GM23338 (cell line): ENCODE data around the gene SMURF1. TPM values are rescaled to one million over a fixed set of nuclear protein-coding genes. Genes with fewer than 3 reads are reported as not detected.

Experiments
- ATAC-seq: fragments of 200-7000 bp; cut with Tn5 transposase; 3 replicates; pipeline ENCODE4 v1.9.1; 2020
- DNase-seq: peaks from one replicate; pipeline ENCODE4 v3.0.0-alpha.2; 2015; ENCODE audit warnings: low spot score
- H2AFZ ChIP-seq: fragments of 200-600 bp; sonication (generic); 2 replicates; pipeline ENCODE4 v1.8.0; 2016; ENCODE audit warnings: antibody characterized with exemption, mild to moderate bottlenecking, moderate library complexity
- H3F3A ChIP-seq: fragments of 200-600 bp; sonication (generic); replicated peaks from 2 replicates; pipeline ENCODE4 v1.8.0; 2017; ENCODE audit warnings: antibody characterized with exemption, mixed run types, low read depth
- H3K27ac ChIP-seq: fragments of 200-600 bp; sonication (generic); 2 replicates; pipeline ENCODE4 v1.6.1; 2016; ENCODE audit warnings: low read depth
- H3K27me3 ChIP-seq: fragments of 200-600 bp; sonication (generic); 2 replicates; pipeline ENCODE4 v1.8.0; 2016; ENCODE audit warnings: mild to moderate bottlenecking, mixed run types, moderate library complexity; ENCODE audit not compliant: insufficient read depth
- H3K36me3 ChIP-seq: fragments of 200-600 bp; sonication (generic); 2 replicates; pipeline ENCODE4 v1.8.0; 2016; ENCODE audit warnings: mild to moderate bottlenecking; ENCODE audit not compliant: insufficient read depth
- H3K4me1 ChIP-seq: fragments of 200-600 bp; sonication (generic); 2 replicates; pipeline ENCODE4 v1.8.0; 2016; ENCODE audit warnings: mild to moderate bottlenecking, moderate library complexity; ENCODE audit not compliant: insufficient read depth
- H3K4me2 ChIP-seq: fragments of 200-600 bp; sonication (generic); 2 replicates; pipeline ENCODE4 v1.7.1; 2017; ENCODE audit warnings: mixed run types
- H3K4me3 ChIP-seq: fragments of 200-600 bp; sonication (generic); 2 replicates; pipeline ENCODE4 v1.6.1; 2016; ENCODE audit warnings: mixed run types
- H3K79me2 ChIP-seq: fragments of 200-600 bp; sonication (generic); replicated peaks from 2 replicates; pipeline ENCODE4 v1.8.0; 2017; ENCODE audit warnings: mild to moderate bottlenecking; ENCODE audit not compliant: insufficient read depth
- H3K9me2 ChIP-seq: fragments of 200-600 bp; sonication (generic); 2 replicates; pipeline ENCODE4 v1.8.0; 2017; ENCODE audit not compliant: insufficient read depth
- H4K20me1 ChIP-seq: fragments of 200-600 bp; sonication (generic); replicated peaks from 2 replicates; pipeline ENCODE4 v1.8.0; 2017; ENCODE audit warnings: mild to moderate bottlenecking; ENCODE audit not compliant: insufficient read depth
- H3K27ac Mint-ChIP-seq: 2 replicates; pipeline ENCODE4 v1.8.0; 2020; ENCODE audit warnings: inconsistent platforms, mild to moderate bottlenecking, moderate library complexity, mixed read lengths
- H3K27me3 Mint-ChIP-seq: 3 replicates; pipeline ENCODE4 v1.8.0; 2022; ENCODE audit warnings: low read depth, mild to moderate bottlenecking, moderate library complexity, mixed read lengths, inconsistent platforms; ENCODE audit not compliant: insufficient read depth, poor library complexity
- H3K36me3 Mint-ChIP-seq: 3 replicates; pipeline ENCODE4 v1.8.0; 2021; ENCODE audit warnings: low read depth, mild to moderate bottlenecking, inconsistent platforms, moderate library complexity, mixed read lengths
- H3K4me1 Mint-ChIP-seq: 3 replicates; pipeline ENCODE4 v1.8.0; 2020; ENCODE audit warnings: mild to moderate bottlenecking, inconsistent platforms, mixed read lengths
- H3K4me3 Mint-ChIP-seq: 3 replicates; pipeline ENCODE4 v1.8.0; 2021; ENCODE audit warnings: moderate library complexity, mild to moderate bottlenecking, inconsistent platforms, mixed read lengths
- H3K9me3 Mint-ChIP-seq: 3 replicates; pipeline ENCODE4 v1.8.0; 2020; ENCODE audit warnings: moderate library complexity, mild to moderate bottlenecking, inconsistent platforms, mixed read lengths
- CREB1 ChIP-seq: fragments of 250-450 bp; sonication (Bioruptor Pico); IDR thresholded peaks from 2 replicates; pipeline ENCODE4 v1.5.0; 2020; ENCODE audit warnings: low read depth, mild to moderate bottlenecking, moderate library complexity
- polyA plus RNA-seq: library from polyadenylated mRNA; unstranded; fragments of >200 nt; fragmentation: Nextera tagmentation; extraction: Ambion mirVana; gene quantifications from 2 replicates; pipeline ENCODE4 v1.2.1, GENCODE V29; 2016
- total RNA-seq: library from RNA; depleted of rRNA; stranded (reverse); fragments of >200 nt; shearing (Covaris generic); gene quantifications from 2 replicates; pipeline ENCODE4 v1.2.3, GENCODE V29; 2014
- TF ChIP-seq, protein P1 (sequence below), 2 experiments: fragments of 200-600 bp in 1 of 2; sonication (generic) in 1 of 2; conservative IDR thresholded peaks; 2 replicates each; pipeline versions ENCODE4 v1.5.1 to v1.6.1; 2016 to 2017; ENCODE audit warnings: antibody characterized with exemption in 2 of 2, low read depth in 2 of 2, mild to moderate bottlenecking in 2 of 2, moderate library complexity in 1 of 2
- TF ChIP-seq, protein P2 (sequence below): IDR thresholded peaks from one replicate; pipeline ENCODE4 v1.6.1; 2018; ENCODE audit warnings: antibody characterized with exemption; ENCODE audit not compliant: unreplicated experiment

Gene SMURF1
- total and polyA plus RNA-seq, 2 experiments from 2014 or later = 5.8 to 23.9 TPM

- ATAC-seq (peak; percentile 32; the same call in 1 of the 3 replicates), DNase-seq (peak; percentile 47)
- H2AFZ ChIP-seq = no peak overlapping the region
- H3F3A ChIP-seq = no peaks in the 10 kb centered on the region
- H3K27me3 ChIP-seq = no peaks in the 10 kb centered on the region
- H3K9me2 ChIP-seq = no peaks in the 10 kb centered on the region
- peaks cover 73% of the 10 kb centered on the region for H3K36me3 Mint-ChIP-seq
- H3K4me3 Mint-ChIP-seq = no peak overlapping the region
- H3K4me1 ChIP-seq = no peaks in the 10 kb centered on the region
- H3K4me2 ChIP-seq = no peak overlapping the region
- H3K27me3 Mint-ChIP-seq = peaks cover 10% of the 10 kb centered on the region
- H3K27ac Mint-ChIP-seq = no peak overlapping the region
- no peaks in the 10 kb centered on the region for H3K79me2 ChIP-seq
- peaks cover 24% of the 10 kb centered on the region for H3K36me3 ChIP-seq
- H4K20me1 ChIP-seq = peaks cover 14% of the 10 kb centered on the region
- H3K4me3 ChIP-seq = no peak overlapping the region
- no peaks in the 10 kb centered on the region for H3K9me3 Mint-ChIP-seq
- TF ChIP-seq CREB1 (CRISPR knock-in tag) = no peak
- TF ChIP-seq, protein P1, sequence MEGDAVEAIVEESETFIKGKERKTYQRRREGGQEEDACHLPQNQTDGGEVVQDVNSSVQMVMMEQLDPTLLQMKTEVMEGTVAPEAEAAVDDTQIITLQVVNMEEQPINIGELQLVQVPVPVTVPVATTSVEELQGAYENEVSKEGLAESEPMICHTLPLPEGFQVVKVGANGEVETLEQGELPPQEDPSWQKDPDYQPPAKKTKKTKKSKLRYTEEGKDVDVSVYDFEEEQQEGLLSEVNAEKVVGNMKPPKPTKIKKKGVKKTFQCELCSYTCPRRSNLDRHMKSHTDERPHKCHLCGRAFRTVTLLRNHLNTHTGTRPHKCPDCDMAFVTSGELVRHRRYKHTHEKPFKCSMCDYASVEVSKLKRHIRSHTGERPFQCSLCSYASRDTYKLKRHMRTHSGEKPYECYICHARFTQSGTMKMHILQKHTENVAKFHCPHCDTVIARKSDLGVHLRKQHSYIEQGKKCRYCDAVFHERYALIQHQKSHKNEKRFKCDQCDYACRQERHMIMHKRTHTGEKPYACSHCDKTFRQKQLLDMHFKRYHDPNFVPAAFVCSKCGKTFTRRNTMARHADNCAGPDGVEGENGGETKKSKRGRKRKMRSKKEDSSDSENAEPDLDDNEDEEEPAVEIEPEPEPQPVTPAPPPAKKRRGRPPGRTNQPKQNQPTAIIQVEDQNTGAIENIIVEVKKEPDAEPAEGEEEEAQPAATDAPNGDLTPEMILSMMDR (conservative IDR thresholded peaks at IDR 0.05; ENCODE audit: low read depth in 2 of 2) = peak; percentile 44 to 49
- H3K4me1 Mint-ChIP-seq = no peaks in the 10 kb centered on the region
- H3K27ac ChIP-seq = no peak overlapping the region
Observed at GRCh38 chr7:98993024-98993897, 150.6 kb downstream of the SMURF1 start.

DNA sequence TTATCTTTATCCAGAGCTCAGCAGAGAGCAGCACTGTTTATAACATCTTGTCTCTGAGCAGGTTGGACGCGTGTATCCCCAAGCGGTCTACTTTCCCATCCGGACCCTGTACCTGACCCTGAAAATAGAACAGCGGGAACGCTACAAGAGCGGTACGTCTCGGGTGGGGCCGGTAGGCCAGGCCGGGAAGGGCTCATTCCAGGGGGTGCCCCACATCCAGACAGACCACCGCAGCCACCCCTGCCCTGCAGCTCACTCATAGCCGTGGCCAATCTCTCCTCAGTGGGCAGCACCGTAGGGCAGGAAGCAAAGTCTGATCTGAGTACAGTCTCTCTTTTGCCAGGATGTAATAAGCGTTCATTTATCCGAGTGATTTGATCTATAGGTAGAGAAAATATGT lies 151.8 kb downstream of the SMURF1 start:
- no peaks in the 10 kb centered on the region for H3F3A ChIP-seq
- Mint-ChIP-seq H3K4me3 (no peak overlapping the region), H3K36me3 (peaks cover 83% of the 10 kb centered on the region), H3K4me1 (no peaks in the 10 kb centered on the region), H3K27ac (no peak overlapping the region), H3K27me3 (peaks cover 14% of the 10 kb centered on the region), H3K9me3 (no peaks in the 10 kb centered on the region)
- H3K27me3 ChIP-seq = no peaks in the 10 kb centered on the region
- peaks cover 20% of the 10 kb centered on the region for H4K20me1 ChIP-seq
- TF ChIP-seq, protein P2, sequence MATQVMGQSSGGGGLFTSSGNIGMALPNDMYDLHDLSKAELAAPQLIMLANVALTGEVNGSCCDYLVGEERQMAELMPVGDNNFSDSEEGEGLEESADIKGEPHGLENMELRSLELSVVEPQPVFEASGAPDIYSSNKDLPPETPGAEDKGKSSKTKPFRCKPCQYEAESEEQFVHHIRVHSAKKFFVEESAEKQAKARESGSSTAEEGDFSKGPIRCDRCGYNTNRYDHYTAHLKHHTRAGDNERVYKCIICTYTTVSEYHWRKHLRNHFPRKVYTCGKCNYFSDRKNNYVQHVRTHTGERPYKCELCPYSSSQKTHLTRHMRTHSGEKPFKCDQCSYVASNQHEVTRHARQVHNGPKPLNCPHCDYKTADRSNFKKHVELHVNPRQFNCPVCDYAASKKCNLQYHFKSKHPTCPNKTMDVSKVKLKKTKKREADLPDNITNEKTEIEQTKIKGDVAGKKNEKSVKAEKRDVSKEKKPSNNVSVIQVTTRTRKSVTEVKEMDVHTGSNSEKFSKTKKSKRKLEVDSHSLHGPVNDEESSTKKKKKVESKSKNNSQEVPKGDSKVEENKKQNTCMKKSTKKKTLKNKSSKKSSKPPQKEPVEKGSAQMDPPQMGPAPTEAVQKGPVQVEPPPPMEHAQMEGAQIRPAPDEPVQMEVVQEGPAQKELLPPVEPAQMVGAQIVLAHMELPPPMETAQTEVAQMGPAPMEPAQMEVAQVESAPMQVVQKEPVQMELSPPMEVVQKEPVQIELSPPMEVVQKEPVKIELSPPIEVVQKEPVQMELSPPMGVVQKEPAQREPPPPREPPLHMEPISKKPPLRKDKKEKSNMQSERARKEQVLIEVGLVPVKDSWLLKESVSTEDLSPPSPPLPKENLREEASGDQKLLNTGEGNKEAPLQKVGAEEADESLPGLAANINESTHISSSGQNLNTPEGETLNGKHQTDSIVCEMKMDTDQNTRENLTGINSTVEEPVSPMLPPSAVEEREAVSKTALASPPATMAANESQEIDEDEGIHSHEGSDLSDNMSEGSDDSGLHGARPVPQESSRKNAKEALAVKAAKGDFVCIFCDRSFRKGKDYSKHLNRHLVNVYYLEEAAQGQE = no peak
- ATAC-seq (no peak), DNase-seq (no peak)
- no peaks in the 10 kb centered on the region for H3K79me2 ChIP-seq
- no peak overlapping the region for H3K4me2 ChIP-seq
- H3K9me2 ChIP-seq = no peaks in the 10 kb centered on the region
- no peaks in the 10 kb centered on the region for H3K4me1 ChIP-seq
- no peak overlapping the region for H3K4me3 ChIP-seq
- H3K27ac ChIP-seq = no peak overlapping the region
- no peak overlapping the region for H2AFZ ChIP-seq
- peaks cover 24% of the 10 kb centered on the region for H3K36me3 ChIP-seq
